ENCODE measurements around the gene IL18RAP. TPM values are rescaled to one million over a fixed set of nuclear protein-coding genes. Genes with fewer than 3 reads are reported as not detected.

IL18RAP gene
- total and polyA plus RNA-seq, 2 donors (not counting 3 experiments of a cell fraction or from before 2014, with no cell fraction given): 0.03 TPM; not detected in 1

- Histone ChIP-seq H3K4me3 (replicated peaks in 1 of 3; ENCODE audit: insufficient read depth in 1 of 3, low read depth in 1 of 3, low read length in 3 of 3) (no peak overlapping the region), H3K4me1 (ENCODE audit: control insufficient read depth, extremely low read depth, insufficient read depth, low read length) (no peaks in the 10 kb centered on the region), H3K9me1 (replicated peaks; ENCODE audit: control insufficient read depth, extremely low read depth, insufficient read depth, low read length) (no peaks in the 10 kb centered on the region), H3K27ac (ENCODE audit: insufficient read depth, low read depth, low read length) (no peak overlapping the region), H3K9ac (replicated peaks; ENCODE audit: extremely low read depth, insufficient read depth, low read length) (no peak overlapping the region), H3K4me2 (ENCODE audit: insufficient read depth, low read length) (no peak overlapping the region), H3K27me3 (ENCODE audit: control insufficient read depth in 2 of 2, insufficient read depth in 2 of 2, low read length in 2 of 2) (peaks cover 2 to 8% of the 10 kb centered on the region in 2 experiments), H3K36me3 (ENCODE audit: control insufficient read depth in 2 of 2, extremely low read depth in 1 of 2, insufficient read depth in 2 of 2, low read length in 2 of 2) (no peaks in the 10 kb centered on the region), H4K20me1 (replicated peaks; ENCODE audit: control insufficient read depth, extremely low read depth, insufficient read depth, low read length) (no peaks in the 10 kb centered on the region), H2AFZ (ENCODE audit: low read depth, low read length) (no peak overlapping the region), H3K9me3 (replicated peaks; ENCODE audit: control insufficient read depth, insufficient read depth, low read length) (no peaks in the 10 kb centered on the region), H3K79me2 (ENCODE audit: control insufficient read depth, insufficient read depth, low read length) (no peaks in the 10 kb centered on the region)
- TF ChIP-seq GATA2 (IDR thresholded peaks at IDR 0.05; ENCODE audit: insufficient read depth, insufficient read length, low read depth, low read length) (no peak), CTCF (IDR thresholded peaks at IDR 0.05; ENCODE audit: extremely low read depth in 1 of 2, insufficient read depth in 1 of 2, low read depth in 1 of 2, low read length in 2 of 2) (no peak), MAX (IDR thresholded peaks at IDR 0.05; ENCODE audit: insufficient read depth, insufficient read length) (no peak), POLR2A (IDR thresholded peaks at IDR 0.05; ENCODE audit: low read depth, low read length) (no peak), EZH2 (IDR thresholded peaks at IDR 0.05; ENCODE audit: borderline replicate concordance, low read depth, low read length, severe bottlenecking) (no peak), FOS (IDR thresholded peaks at IDR 0.05; ENCODE audit: borderline replicate concordance, insufficient read depth, low read length) (no peak), JUN (IDR thresholded peaks at IDR 0.05; ENCODE audit: borderline replicate concordance, insufficient read depth, insufficient read length, low read depth) (no peak), MYC (IDR thresholded peaks at IDR 0.05; ENCODE audit: low read depth, low read length) (no peak), POLR2AphosphoS5 (IDR thresholded peaks at IDR 0.05; ENCODE audit: insufficient read depth, low read depth, low read length) (no peak)
- FAIRE-seq (no peak), DNase-seq (ENCODE audit: low read depth, low spot score) (no peak)
- intact Hi-C loops (cut with micrococcal nuclease) (no loop called here), dilution Hi-C loops (cut with MboI; ENCODE audit: extremely low pct_ligation_motif_present, low sequenced_read_pairs) (no loop called here)
- POLR2A ChIA-PET: no interaction called here
- CTCF ChIA-PET: no interaction called here
- BruUV-seq (replicated peaks): no TSS peak
Observed at GRCh38 chr2:102418421-102418961, 4.5 kb upstream of the IL18RAP start.

Measured in endothelial cell of umbilical vein (primary cell).